ENCODE results near the gene ERO1B. TPM values are rescaled to one million over a fixed set of nuclear protein-coding genes. Genes with fewer than 3 reads are reported as not detected.

ERO1B gene
- total RNA-seq, 1 experiment from 2014 or later, result 13.3 TPM

- in situ Hi-C loops (cut with HindIII; ENCODE audit: low sequenced_read_pairs), result no loop called here
- DNase-seq (ENCODE audit: low spot score), result no peak
Observed at GRCh38 chr1:236261033-236261432, 20.7 kb downstream of the ERO1B start.

DNA sequence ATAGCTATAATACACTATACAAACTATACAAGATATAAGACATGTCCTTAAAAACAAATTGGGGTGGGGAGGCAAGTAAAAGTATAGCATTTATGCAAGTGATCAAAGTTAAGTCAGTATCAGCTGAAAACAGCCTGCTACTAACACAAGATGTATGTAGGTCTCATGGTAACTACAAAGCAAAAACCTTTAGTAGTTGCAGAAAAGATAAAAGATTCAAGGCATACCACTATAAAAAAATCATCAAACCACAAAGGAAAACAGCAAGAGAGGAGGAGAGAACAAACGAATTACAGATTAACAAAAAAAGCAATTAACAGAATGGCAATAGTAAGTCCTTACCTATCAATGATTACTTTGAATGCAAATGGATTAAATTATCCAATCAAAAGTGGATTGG, 22.7 kb downstream of the ERO1B start:
- in situ Hi-C loops (cut with HindIII; ENCODE audit: low sequenced_read_pairs), result no loop called here
- no peak for DNase-seq (ENCODE audit: low spot score)

- in situ Hi-C loops (cut with HindIII; ENCODE audit: low sequenced_read_pairs), result no loop called here
- no peak for DNase-seq (ENCODE audit: low spot score)
Observed at GRCh38 chr1:236258114-236258622, 23.6 kb downstream of the ERO1B start.

DNA sequence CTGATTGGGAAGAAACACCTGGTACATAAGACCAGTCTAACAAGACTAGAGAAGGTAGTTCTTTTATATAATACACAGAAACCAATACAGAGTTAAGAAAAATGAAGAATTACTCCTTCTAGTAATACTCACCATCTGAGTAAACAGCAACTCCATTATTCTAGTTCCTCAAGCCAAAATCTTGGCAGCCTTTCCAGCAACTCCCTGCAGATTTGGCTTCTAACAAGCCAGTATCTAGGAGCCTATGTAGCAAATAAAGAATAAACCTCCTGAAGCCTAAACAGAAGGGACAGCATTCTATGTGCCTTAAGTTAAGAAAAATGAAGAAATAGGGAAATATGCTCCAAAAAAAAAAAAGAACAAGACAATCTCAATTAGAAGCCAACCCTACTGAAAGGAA, 24.5 kb downstream of the ERO1B start:
- in situ Hi-C loops (cut with HindIII; ENCODE audit: low sequenced_read_pairs), result no loop called here
- no peak for DNase-seq (ENCODE audit: low spot score)

DNA sequence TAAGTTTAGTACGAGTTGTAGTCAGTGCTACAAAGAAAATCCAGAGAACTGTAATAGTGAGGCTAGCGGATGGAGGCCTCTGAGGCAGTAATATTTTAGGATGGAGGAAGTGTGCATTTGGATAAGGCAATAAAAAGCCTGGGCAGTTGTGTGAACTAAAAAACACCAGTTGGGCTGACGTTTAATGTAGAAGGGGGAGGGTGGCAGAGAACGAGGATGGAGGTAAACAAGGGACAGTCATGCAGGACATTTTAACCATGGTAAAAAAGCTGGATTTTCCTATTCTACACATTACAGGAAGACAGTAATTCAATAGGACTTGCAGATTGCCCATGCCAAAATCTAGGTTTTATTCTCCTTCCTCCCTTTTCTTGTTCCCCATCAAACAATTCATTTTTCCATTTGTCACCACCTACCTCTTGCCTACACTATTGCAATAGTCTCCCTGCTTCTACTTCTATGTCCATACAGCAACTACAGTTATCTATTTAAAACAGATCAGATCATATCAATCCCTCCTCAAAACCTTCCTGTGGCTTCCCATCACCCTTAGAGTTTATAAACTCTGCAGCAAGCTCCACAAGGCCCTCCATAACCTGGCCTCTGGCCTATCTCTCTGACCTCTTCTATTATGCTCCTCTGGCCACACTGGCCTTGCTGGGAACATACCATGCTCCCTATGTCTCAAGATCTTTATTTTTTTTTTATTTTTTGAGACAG, 27.7 kb downstream of the ERO1B start:
- DNase-seq (ENCODE audit: low spot score), result no peak
- in situ Hi-C loops (cut with HindIII; ENCODE audit: low sequenced_read_pairs), result no loop called here

DNA sequence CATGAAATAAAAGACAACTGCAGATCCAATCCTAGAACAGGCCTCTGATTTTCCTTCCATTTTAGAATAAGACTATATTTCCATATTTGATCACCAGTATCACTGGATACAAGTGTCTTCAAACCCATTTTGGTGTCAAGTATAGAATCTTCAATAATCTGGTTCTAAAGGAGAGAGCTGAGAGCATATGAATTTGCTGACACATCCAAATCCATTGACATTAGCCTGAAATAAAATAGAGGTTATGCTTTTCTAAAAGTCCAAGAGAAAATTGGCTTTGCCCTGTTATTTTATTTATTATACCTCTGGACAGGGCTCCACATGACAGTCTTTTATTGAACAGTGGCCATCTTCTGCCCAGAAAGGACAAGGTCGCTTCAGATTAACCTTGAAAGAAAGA, 28.6 kb downstream of the ERO1B start:
- in situ Hi-C loops (cut with HindIII; ENCODE audit: low sequenced_read_pairs), result no loop called here

DNA sequence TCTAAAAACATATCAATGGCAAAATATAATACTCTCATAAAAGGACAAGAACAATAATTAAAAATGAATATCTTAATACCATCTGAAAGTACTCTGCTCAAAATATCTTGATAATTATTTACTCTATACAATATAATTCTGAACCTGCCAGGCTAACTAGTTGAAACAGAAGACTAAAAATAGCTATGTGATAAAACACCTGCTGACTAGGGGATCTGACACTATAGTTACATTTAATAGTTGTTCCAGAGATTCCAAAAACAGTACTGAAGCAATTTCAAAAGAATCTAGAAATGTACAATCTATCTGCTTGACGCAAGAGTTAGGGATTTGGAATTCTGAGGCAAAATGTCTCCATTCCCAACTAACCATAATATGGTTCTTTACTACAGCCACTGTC, 30.2 kb downstream of the ERO1B start:
- DNase-seq (ENCODE audit: low spot score), result no peak
- in situ Hi-C loops (cut with HindIII; ENCODE audit: low sequenced_read_pairs), result no loop called here

More for the DNA sequence above, 28.6 kb downstream of the ERO1B start:
- DNase-seq (ENCODE audit: low spot score), result no peak

GRCh38 chr1:236247286-236247685, 34.5 kb downstream of the ERO1B start:
- DNase-seq (ENCODE audit: low spot score), result no peak
- in situ Hi-C loops (cut with HindIII; ENCODE audit: low sequenced_read_pairs), result no loop called here

DNA sequence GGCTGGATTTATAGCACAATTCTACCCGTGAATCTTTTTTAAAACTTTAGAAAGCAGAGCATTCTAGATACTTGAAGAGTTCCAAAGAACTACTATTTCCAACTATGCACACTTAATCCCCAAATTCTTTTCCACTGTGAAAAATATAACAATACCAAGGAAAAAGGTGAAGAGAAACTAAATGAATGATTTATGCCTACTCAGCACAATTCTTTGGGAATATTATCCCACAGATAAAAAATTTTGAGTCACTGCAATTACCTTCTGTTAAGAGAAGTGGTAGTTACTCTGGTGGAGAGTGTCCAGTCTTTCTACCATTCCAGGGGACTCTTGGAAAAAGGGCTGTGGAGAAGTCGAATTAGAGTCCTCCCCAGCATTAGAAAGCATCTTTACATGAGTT, 39.2 kb downstream of the ERO1B start:
- in situ Hi-C loops (cut with HindIII; ENCODE audit: low sequenced_read_pairs), result no loop called here
- no peak for DNase-seq (ENCODE audit: low spot score)

- no peak for DNase-seq (ENCODE audit: low spot score)
- in situ Hi-C loops (cut with HindIII; ENCODE audit: low sequenced_read_pairs), result no loop called here
Observed at GRCh38 chr1:236240675-236241074, 41.1 kb downstream of the ERO1B start.

- no peak for DNase-seq (ENCODE audit: low spot score)
- in situ Hi-C loops (cut with HindIII; ENCODE audit: low sequenced_read_pairs), result no loop called here
Observed at GRCh38 chr1:236239092-236239585, 42.6 kb downstream of the ERO1B start.

DNA sequence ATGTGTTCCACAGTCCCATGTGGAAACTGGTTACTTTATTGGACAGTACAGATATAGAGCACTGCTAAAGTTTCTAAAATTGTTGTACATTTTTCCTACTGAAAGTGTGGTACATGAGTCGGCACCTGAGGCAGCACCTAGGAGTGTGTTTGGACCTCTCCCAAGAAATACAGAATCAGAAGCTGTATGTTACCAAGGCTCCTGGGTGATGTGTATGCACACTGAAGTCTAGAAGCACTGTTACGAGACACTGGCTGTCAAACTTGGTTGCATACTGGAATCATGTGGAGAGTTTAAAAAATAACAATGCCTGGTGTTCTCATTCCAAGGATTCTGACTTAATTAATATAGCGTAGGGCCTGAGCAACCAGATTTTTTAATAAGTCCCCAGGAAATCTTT, 46.6 kb downstream of the ERO1B start:
- DNase-seq (ENCODE audit: low spot score), result no peak
- in situ Hi-C loops (cut with HindIII; ENCODE audit: low sequenced_read_pairs), result no loop called here

GRCh38 chr1:236228411-236228810, 53.3 kb downstream of the ERO1B start:
- no peak for DNase-seq (ENCODE audit: low spot score)
- in situ Hi-C loops (cut with HindIII; ENCODE audit: low sequenced_read_pairs), result no loop called here

GRCh38 chr1:236222632-236223031, 59.1 kb downstream of the ERO1B start:
- in situ Hi-C loops (cut with HindIII; ENCODE audit: low sequenced_read_pairs), result no loop called here
- DNase-seq (ENCODE audit: low spot score), result no peak

GRCh38 chr1:236220473-236220872, 61.3 kb downstream of the ERO1B start:
- DNase-seq (ENCODE audit: low spot score), result no peak
- in situ Hi-C loops (cut with HindIII; ENCODE audit: low sequenced_read_pairs), result no loop called here

- in situ Hi-C loops (cut with HindIII; ENCODE audit: low sequenced_read_pairs), result no loop called here
- no peak for DNase-seq (ENCODE audit: low spot score)
Observed at GRCh38 chr1:236214761-236215160, 67.0 kb downstream of the ERO1B start.

- no peak for DNase-seq (ENCODE audit: low spot score)
- in situ Hi-C loops (cut with HindIII; ENCODE audit: low sequenced_read_pairs), result no loop called here
Observed at GRCh38 chr1:236213534-236213933, 68.2 kb downstream of the ERO1B start.

DNA sequence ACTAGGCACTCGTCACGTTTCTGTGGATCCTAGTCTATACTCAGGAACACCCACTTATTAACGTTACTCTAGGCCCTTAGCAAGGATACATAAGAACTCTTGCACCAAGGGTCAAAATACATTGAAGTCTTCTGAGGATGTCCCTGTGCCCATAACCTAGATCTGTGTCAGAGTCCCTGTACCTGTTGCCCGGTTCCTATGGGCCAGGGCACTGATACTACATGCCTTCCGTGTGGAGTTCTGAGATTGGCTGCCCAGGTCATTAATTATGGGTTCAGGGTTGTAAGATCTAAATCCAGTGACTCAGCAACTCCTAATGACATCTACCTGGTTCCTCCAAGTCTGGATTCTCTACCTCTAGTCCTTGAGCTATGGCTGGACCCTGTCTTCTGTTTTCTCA, 69.9 kb downstream of the ERO1B start:
- in situ Hi-C loops (cut with HindIII; ENCODE audit: low sequenced_read_pairs), result no loop called here
- DNase-seq (ENCODE audit: low spot score), result no peak

GRCh38 chr1:236209713-236210112, 72.0 kb downstream of the ERO1B start:
- no peak for DNase-seq (ENCODE audit: low spot score)
- in situ Hi-C loops (cut with HindIII; ENCODE audit: low sequenced_read_pairs), result no loop called here

DNA sequence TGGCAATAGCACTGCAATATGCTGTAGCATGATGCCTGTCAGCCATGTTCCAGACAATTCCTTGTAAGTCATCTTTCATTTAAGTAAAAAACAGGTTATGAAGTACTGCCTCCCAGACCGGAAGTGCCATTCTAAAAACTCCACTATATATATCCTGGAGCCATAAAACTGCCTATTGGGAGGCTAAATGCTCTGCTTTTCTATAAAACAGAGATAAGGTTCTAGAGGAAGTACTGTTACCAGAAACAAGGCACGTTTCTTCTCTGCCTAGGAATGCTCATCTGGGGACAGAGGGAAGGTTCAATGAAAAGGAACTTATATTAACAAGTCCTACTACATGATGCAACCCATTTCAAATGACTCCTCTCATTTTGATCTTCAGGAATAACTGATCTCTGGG, 72.6 kb downstream of the ERO1B start:
- in situ Hi-C loops (cut with HindIII; ENCODE audit: low sequenced_read_pairs), result no loop called here

DNA sequence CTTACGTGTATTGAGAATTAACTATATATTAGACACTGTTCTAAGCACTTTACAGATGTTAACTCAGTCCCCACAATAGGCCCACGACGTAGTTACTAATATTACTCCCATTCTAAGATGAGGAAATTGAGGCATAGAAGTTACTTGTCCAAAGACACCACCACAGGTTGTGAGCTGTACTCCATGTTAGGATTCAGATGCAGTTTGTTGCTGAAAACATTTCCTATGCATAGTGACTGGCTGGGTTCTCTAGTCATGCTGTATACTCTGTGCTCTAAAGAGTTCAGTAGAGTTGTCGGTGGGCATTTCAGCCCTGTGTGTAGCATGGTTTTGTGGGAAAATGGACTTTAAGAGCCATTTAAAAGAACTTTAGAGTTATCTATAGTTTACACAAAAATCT, 74.2 kb downstream of the ERO1B start:
- in situ Hi-C loops (cut with HindIII; ENCODE audit: low sequenced_read_pairs), result no loop called here

More for the DNA sequence above, 72.6 kb downstream of the ERO1B start:
- DNase-seq (ENCODE audit: low spot score), result no peak

More for the DNA sequence above, 74.2 kb downstream of the ERO1B start:
- no peak for DNase-seq (ENCODE audit: low spot score)

All from G401 (cell line).